ENCODE measurements around the gene THOP1. TPM values are rescaled to one million over a fixed set of nuclear protein-coding genes. Genes with fewer than 3 reads are reported as not detected.
A peak's percentile ranks its signal among the peaks of the same experiment; 100 is the strongest.

The THOP1 gene
- total RNA-seq, 6 experiments from 2014 or later: 25.5 to 61.8 (median 33.0) TPM

DNA sequence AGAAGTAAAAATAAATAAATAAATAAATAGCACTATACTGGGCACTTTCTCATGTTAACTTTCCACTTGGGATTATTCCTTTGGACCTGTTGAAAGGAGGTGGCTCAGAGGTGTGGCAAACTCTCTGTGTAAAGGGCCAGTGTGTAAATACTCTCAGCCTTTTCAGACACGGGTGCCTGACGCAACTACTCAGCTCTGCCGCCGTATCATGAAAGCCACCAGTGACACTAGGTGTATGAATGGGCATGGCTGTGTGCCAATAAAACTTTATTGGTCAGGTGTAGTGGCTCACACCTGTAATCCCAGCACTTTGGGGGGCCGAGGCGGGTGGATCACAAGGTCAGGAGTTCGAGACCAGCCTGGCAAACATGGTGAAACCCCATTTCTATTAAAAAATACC, 25.3 kb upstream of the THOP1 start:
- ATAC-seq (no peak), DNase-seq (no peak)
- intact Hi-C loops (cut with DNase I): loop anchor here in 1 of 2 donors (10.0 kb wide), 1 partner anchor 115 kb away; no protein-coding TSS in a partner anchor
- Histone ChIP-seq H3K27me3 (no peaks in the 10 kb centered on the region), H3K4me3 (no peak overlapping the region), H3K36me3 (peaks cover 0 to 33% (median 7%) of the 10 kb centered on the region in 4 donors), H3K9me3 (no peaks in the 10 kb centered on the region), H3K4me1 (no peaks in the 10 kb centered on the region), H3K27ac (no peak overlapping the region)
- TF ChIP-seq, protein P1, sequence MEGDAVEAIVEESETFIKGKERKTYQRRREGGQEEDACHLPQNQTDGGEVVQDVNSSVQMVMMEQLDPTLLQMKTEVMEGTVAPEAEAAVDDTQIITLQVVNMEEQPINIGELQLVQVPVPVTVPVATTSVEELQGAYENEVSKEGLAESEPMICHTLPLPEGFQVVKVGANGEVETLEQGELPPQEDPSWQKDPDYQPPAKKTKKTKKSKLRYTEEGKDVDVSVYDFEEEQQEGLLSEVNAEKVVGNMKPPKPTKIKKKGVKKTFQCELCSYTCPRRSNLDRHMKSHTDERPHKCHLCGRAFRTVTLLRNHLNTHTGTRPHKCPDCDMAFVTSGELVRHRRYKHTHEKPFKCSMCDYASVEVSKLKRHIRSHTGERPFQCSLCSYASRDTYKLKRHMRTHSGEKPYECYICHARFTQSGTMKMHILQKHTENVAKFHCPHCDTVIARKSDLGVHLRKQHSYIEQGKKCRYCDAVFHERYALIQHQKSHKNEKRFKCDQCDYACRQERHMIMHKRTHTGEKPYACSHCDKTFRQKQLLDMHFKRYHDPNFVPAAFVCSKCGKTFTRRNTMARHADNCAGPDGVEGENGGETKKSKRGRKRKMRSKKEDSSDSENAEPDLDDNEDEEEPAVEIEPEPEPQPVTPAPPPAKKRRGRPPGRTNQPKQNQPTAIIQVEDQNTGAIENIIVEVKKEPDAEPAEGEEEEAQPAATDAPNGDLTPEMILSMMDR (IDR thresholded peaks at IDR 0.05): no peak
- no peak for TF ChIP-seq POLR2A (IDR thresholded peaks at IDR 0.05)
- 87% methylated on average over 5 of the region's 7 CpGs for WGBS (ENCODE audit: insufficient coverage, low coverage, low lambda C conversion rate, missing lambda C conversion rate)

- intact Hi-C loops (cut with DNase I): no loop called here
- WGBS (ENCODE audit: insufficient coverage, low coverage, low lambda C conversion rate, missing lambda C conversion rate): no CpG with 5 or more reads among the region's 16 CpGs
- ATAC-seq (no peak), DNase-seq (no peak)
- no peaks in the 10 kb centered on the region for H3K9me3 ChIP-seq
- no peak overlapping the region for H3K27ac ChIP-seq
- no peak overlapping the region for H3K4me3 ChIP-seq
- H3K4me1 ChIP-seq: no peaks in the 10 kb centered on the region
- H3K36me3 ChIP-seq: peaks cover 0 to 31% (median 11%) of the 10 kb centered on the region in 4 donors
- TF ChIP-seq POLR2A (IDR thresholded peaks at IDR 0.05): no peak
- TF ChIP-seq, protein P1 (IDR thresholded peaks at IDR 0.05): no peak
- no peaks in the 10 kb centered on the region for H3K27me3 ChIP-seq
Measured at GRCh38 chr19:2761309-2761677, 24.0 kb upstream of the THOP1 start.

- H3K4me1 ChIP-seq: no peaks in the 10 kb centered on the region
- H3K9me3 ChIP-seq: no peaks in the 10 kb centered on the region
- intact Hi-C loops (cut with DNase I): no loop called here
- peaks cover 0 to 34% (median 11%) of the 10 kb centered on the region in 4 donors for H3K36me3 ChIP-seq
- no peak for TF ChIP-seq POLR2A (IDR thresholded peaks at IDR 0.05)
- TF ChIP-seq, protein P1 (IDR thresholded peaks at IDR 0.05): no peak
- peak in 1 of 4 donors; percentile 13 for ATAC-seq
- no peak for DNase-seq
- no peak overlapping the region for H3K4me3 ChIP-seq
- 85% methylated on average over 16 of the region's 43 CpGs for WGBS (ENCODE audit: insufficient coverage, low coverage, low lambda C conversion rate, missing lambda C conversion rate)
- H3K27me3 ChIP-seq: no peaks in the 10 kb centered on the region
- H3K27ac ChIP-seq: no peak overlapping the region
Measured at GRCh38 chr19:2761876-2762782, 23.2 kb upstream of the THOP1 start.

GRCh38 chr19:2762783-2763496, 22.4 kb upstream of the THOP1 start:
- TF ChIP-seq, protein P1 (IDR thresholded peaks at IDR 0.05): no peak
- no peak for TF ChIP-seq POLR2A (IDR thresholded peaks at IDR 0.05)
- ATAC-seq (peak in 1 of 4 donors; percentile 10), DNase-seq (no peak)
- H3K27me3 ChIP-seq: no peaks in the 10 kb centered on the region
- no peaks in the 10 kb centered on the region for H3K4me1 ChIP-seq
- WGBS (ENCODE audit: insufficient coverage, low coverage, low lambda C conversion rate, missing lambda C conversion rate): 83% methylated on average over 1 of the region's 23 CpGs
- H3K4me3 ChIP-seq: no peak overlapping the region
- H3K9me3 ChIP-seq: no peaks in the 10 kb centered on the region
- intact Hi-C loops (cut with DNase I): no loop called here
- peaks cover 0 to 39% (median 11%) of the 10 kb centered on the region in 4 donors for H3K36me3 ChIP-seq
- H3K27ac ChIP-seq: no peak overlapping the region
